Large intestine (tissue), 3 donors: Measurements from ENCODE around the gene DLX1. TPM values are rescaled to one million over a fixed set of nuclear protein-coding genes. Genes with fewer than 3 reads are reported as not detected.
"Not testable (repeated sequence)": the region's sequence is repeated elsewhere in the genome, so short reads cannot be mapped to it uniquely, and the experiment has no call there.

ENCODE experiments used
- DNase-seq, 2 donors: peaks; one replicate each; pipeline versions ENCODE4 v3.0.0 to v3.0.0-alpha.2; 2013
- H3K27ac ChIP-seq: one replicate; pipeline ENCODE4 v1.5.1; 2013; ENCODE audit warnings: low read length
- H3K27me3 ChIP-seq: 2 replicates; pipeline ENCODE4 v1.6.1; 2013; ENCODE audit warnings: low read length; ENCODE audit not compliant: control insufficient read depth, insufficient read depth
- H3K36me3 ChIP-seq: 2 replicates; pipeline ENCODE4 v1.6.1; 2013; ENCODE audit warnings: low read length; ENCODE audit not compliant: control insufficient read depth, insufficient read depth
- H3K4me1 ChIP-seq: one replicate; pipeline ENCODE4 v1.6.1; 2013; ENCODE audit warnings: low read length; ENCODE audit not compliant: control insufficient read depth, insufficient read depth
- H3K4me3 ChIP-seq: one replicate; pipeline ENCODE4 v1.5.1; 2013; ENCODE audit warnings: low read length
- H3K9me3 ChIP-seq: one replicate; pipeline ENCODE4 v1.6.1; 2013; ENCODE audit warnings: mild to moderate bottlenecking, low read depth, low read length, moderate library complexity; ENCODE audit not compliant: control insufficient read depth
- WGBS: methylation state at CpG from one replicate; pipeline ENCODE4 v1.1.5; 2013; ENCODE audit warnings: low lambda C conversion rate; ENCODE audit not compliant: insufficient coverage; 5-methylcytosine and 5-hydroxymethylcytosine counted together
- polyA plus RNA-seq: library from polyadenylated mRNA; unstranded; fragments of 120-200 nt; gene quantifications from one replicate; pipeline ENCODE4 v1.2.1, GENCODE V29; 2013

Gene DLX1
- polyA plus RNA-seq, 1 donor = 3.4 TPM

- DNase-seq = no peak
- Histone ChIP-seq H3K9me3 (peaks cover 3% of the 10 kb centered on the region), H3K27me3 (peaks cover 83% of the 10 kb centered on the region), H3K27ac (no peak overlapping the region), H3K4me3 (no peak overlapping the region), H3K4me1 (peaks cover 10% of the 10 kb centered on the region), H3K36me3 (no peaks in the 10 kb centered on the region)
- WGBS = no CpG with 5 or more reads among the region's 51 CpGs
Observed at GRCh38 chr2:172107690-172108586, 22.6 kb downstream of the DLX1 start.

- DNase-seq = no peak
- no CpG with 5 or more reads among the region's 8 CpGs for WGBS
- Histone ChIP-seq H3K36me3 (no peaks in the 10 kb centered on the region), H3K9me3 (peaks cover 3% of the 10 kb centered on the region), H3K4me1 (peaks cover 5% of the 10 kb centered on the region), H3K27me3 (peaks cover 81% of the 10 kb centered on the region), H3K27ac (no peak overlapping the region), H3K4me3 (no peak overlapping the region)
Observed at GRCh38 chr2:172108587-172108930, 23.3 kb downstream of the DLX1 start.

- Histone ChIP-seq H3K4me3 (no peak overlapping the region), H3K4me1 (peaks cover 5% of the 10 kb centered on the region), H3K27ac (no peak overlapping the region), H3K9me3 (peaks cover 3% of the 10 kb centered on the region), H3K36me3 (no peaks in the 10 kb centered on the region), H3K27me3 (peaks cover 75% of the 10 kb centered on the region)
- no CpG with 5 or more reads among the region's 29 CpGs for WGBS
- no peak for DNase-seq
Observed at GRCh38 chr2:172109256-172109987, 24.1 kb downstream of the DLX1 start.

- peaks cover 3% of the 10 kb centered on the region for H3K9me3 ChIP-seq
- peaks cover 5% of the 10 kb centered on the region for H3K4me1 ChIP-seq
- peaks cover 71% of the 10 kb centered on the region for H3K27me3 ChIP-seq
- 33% methylated on average over 3 of the region's 31 CpGs for WGBS
- H3K4me3 ChIP-seq = no peak overlapping the region
- no peaks in the 10 kb centered on the region for H3K36me3 ChIP-seq
- no peak overlapping the region for H3K27ac ChIP-seq
- no peak for DNase-seq
Observed at GRCh38 chr2:172109988-172110811, 24.9 kb downstream of the DLX1 start.

DNA sequence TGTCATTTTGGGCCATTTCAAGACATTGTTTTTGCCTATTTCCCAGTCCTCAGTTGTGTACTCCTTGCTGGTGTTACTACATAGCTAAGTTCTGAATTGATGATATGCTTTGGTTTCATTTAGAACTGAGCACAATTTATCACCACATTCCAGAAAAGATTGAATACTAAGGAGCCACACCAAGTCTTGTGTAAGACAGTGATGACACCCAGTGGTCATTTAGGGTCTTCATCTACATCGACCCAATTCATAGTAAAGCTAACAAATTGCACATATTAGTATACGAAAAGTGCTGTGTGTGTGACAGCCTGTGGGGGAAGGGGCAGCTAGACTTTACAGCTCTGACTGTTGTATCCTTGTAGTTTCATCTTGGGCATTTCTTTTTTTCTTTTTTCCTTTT is 28.3 kb downstream of the DLX1 start:
- peaks cover 43% of the 10 kb centered on the region for H3K27me3 ChIP-seq
- WGBS = 7% methylated on average over 2 of the region's 2 CpGs

DNA sequence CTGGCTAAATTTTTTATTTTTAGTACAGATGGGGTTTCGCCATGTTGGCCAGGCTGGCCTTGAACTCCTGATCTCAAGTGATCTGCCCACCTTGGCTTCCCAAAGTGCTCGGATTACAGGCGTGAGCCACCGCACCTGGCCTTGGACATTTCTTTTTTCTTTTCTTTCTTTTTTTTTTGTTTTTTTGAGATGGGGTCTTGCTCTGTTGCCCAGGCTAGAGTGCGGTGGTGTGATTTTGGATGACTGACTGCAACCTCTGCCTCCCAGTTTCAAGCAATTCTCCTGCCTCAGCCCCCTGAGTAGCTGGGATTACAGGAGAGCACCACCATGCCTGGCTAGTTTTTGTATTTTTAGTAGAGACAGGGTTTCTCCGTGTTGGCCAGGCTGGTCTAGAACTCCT is 28.9 kb downstream of the DLX1 start:
- not testable (repeated sequence) for H3K4me3 ChIP-seq, H3K4me1 ChIP-seq, H3K9me3 ChIP-seq, DNase-seq, H3K27ac ChIP-seq, H3K36me3 ChIP-seq
- H3K27me3 ChIP-seq = peaks cover 38% of the 10 kb centered on the region
- 86% methylated on average over 2 of the region's 6 CpGs for WGBS

More for the DNA sequence above, 28.3 kb downstream of the DLX1 start:
- H3K36me3 ChIP-seq = no peaks in the 10 kb centered on the region
- H3K4me3 ChIP-seq = no peak overlapping the region
- peaks cover 3% of the 10 kb centered on the region for H3K9me3 ChIP-seq
- no peak overlapping the region for H3K27ac ChIP-seq
- no peaks in the 10 kb centered on the region for H3K4me1 ChIP-seq
- DNase-seq = no peak

- Histone ChIP-seq H3K36me3 (no peaks in the 10 kb centered on the region), H3K9me3 (peaks cover 3% of the 10 kb centered on the region), H3K27ac (no peak overlapping the region), H3K27me3 (peaks cover 34% of the 10 kb centered on the region), H3K4me3 (no peak overlapping the region), H3K4me1 (no peaks in the 10 kb centered on the region)
- 33% methylated on average over 1 of the region's 3 CpGs for WGBS
- no peak for DNase-seq
Observed at GRCh38 chr2:172114579-172114978, 29.3 kb downstream of the DLX1 start.

GRCh38 chr2:172116107-172116506 is 30.8 kb downstream of the DLX1 start:
- Histone ChIP-seq H3K27me3 (peaks cover 29% of the 10 kb centered on the region), H3K4me3 (no peak overlapping the region), H3K27ac (no peak overlapping the region), H3K9me3 (no peaks in the 10 kb centered on the region), H3K4me1 (no peaks in the 10 kb centered on the region), H3K36me3 (no peaks in the 10 kb centered on the region)
- no CpG with 5 or more reads among the region's 5 CpGs for WGBS
- DNase-seq = no peak

- no peak for DNase-seq
- Histone ChIP-seq H3K27ac (no peak overlapping the region), H3K36me3 (no peaks in the 10 kb centered on the region), H3K9me3 (no peaks in the 10 kb centered on the region), H3K27me3 (peaks cover 15% of the 10 kb centered on the region), H3K4me1 (no peaks in the 10 kb centered on the region), H3K4me3 (no peak overlapping the region)
Observed at GRCh38 chr2:172119089-172119488, 33.8 kb downstream of the DLX1 start.

- DNase-seq = no peak
- Histone ChIP-seq H3K4me1 (no peaks in the 10 kb centered on the region), H3K27ac (no peak overlapping the region), H3K36me3 (no peaks in the 10 kb centered on the region), H3K4me3 (no peak overlapping the region), H3K9me3 (no peaks in the 10 kb centered on the region), H3K27me3 (peaks cover 10% of the 10 kb centered on the region)
- 17% methylated on average over 1 of the region's 2 CpGs for WGBS
Observed at GRCh38 chr2:172120118-172120517, 34.8 kb downstream of the DLX1 start.
